ENCODE data around the gene ATG7.

The ATG7 gene

GRCh38 chr3:11367143-11367693 is 95.0 kb downstream of the ATG7 start:
- TF ChIP-seq CTCF (IDR thresholded peaks at IDR 0.05; ENCODE audit: low read length, missing control alignments): no peak
- peak; percentile 97 for DNase-seq (ENCODE audit: low read depth)
- no peak overlapping the region for H3K4me3 ChIP-seq (replicated peaks; ENCODE audit: low read depth, low read length)

- H3K4me3 ChIP-seq (replicated peaks; ENCODE audit: low read depth, low read length): no peak overlapping the region
- peak; percentile 65 for DNase-seq (ENCODE audit: low read depth)
- no peak for TF ChIP-seq CTCF (IDR thresholded peaks at IDR 0.05; ENCODE audit: low read length, missing control alignments)
These were observed 98.0 kb downstream of the ATG7 start for GRCh38 chr3:11370191-11370590.

- H3K4me3 ChIP-seq (replicated peaks; ENCODE audit: low read depth, low read length): no peak overlapping the region
- TF ChIP-seq CTCF (IDR thresholded peaks at IDR 0.05; ENCODE audit: low read length, missing control alignments): no peak
- DNase-seq (ENCODE audit: low read depth): no peak
These were observed 98.8 kb downstream of the ATG7 start for GRCh38 chr3:11370966-11371365.

- TF ChIP-seq CTCF (IDR thresholded peaks at IDR 0.05; ENCODE audit: low read length, missing control alignments): no peak
- no peak for DNase-seq (ENCODE audit: low read depth)
- H3K4me3 ChIP-seq (replicated peaks; ENCODE audit: low read depth, low read length): no peak overlapping the region
These were observed 99.5 kb downstream of the ATG7 start for GRCh38 chr3:11371747-11372146.

- DNase-seq (ENCODE audit: low read depth): no peak
- H3K4me3 ChIP-seq (replicated peaks; ENCODE audit: low read depth, low read length): no peak overlapping the region
- TF ChIP-seq CTCF (IDR thresholded peaks at IDR 0.05; ENCODE audit: low read length, missing control alignments): no peak
These were observed 101.0 kb downstream of the ATG7 start for GRCh38 chr3:11373235-11373634.

- TF ChIP-seq CTCF (IDR thresholded peaks at IDR 0.05; ENCODE audit: low read length, missing control alignments): no peak
- no peak overlapping the region for H3K4me3 ChIP-seq (replicated peaks; ENCODE audit: low read depth, low read length)
- DNase-seq (ENCODE audit: low read depth): no peak
These were observed 101.5 kb downstream of the ATG7 start for GRCh38 chr3:11373654-11374053.

- no peak overlapping the region for H3K4me3 ChIP-seq (replicated peaks; ENCODE audit: low read depth, low read length)
- TF ChIP-seq CTCF (IDR thresholded peaks at IDR 0.05; ENCODE audit: low read length, missing control alignments): no peak
- no peak for DNase-seq (ENCODE audit: low read depth)
These were observed 103.3 kb downstream of the ATG7 start for GRCh38 chr3:11375333-11376088.

Measured in fibroblast of pulmonary artery (primary cell).